Ishikawa (cell line): ENCODE results near the gene USP16.

ENCODE experiments used
- CEBPB ChIP-seq: IDR thresholded peaks from 2 replicates; pipeline ENCODE4 v1.6.1; 2012
- CREB1 ChIP-seq: IDR thresholded peaks from 2 replicates; pipeline ENCODE4 v1.6.1; 2012; ENCODE audit warnings: low read depth
- RAD21 ChIP-seq: IDR thresholded peaks from 2 replicates; pipeline ENCODE4 v1.6.1; 2012; ENCODE audit warnings: low read depth
- TAF1 ChIP-seq: IDR thresholded peaks from 2 replicates; pipeline ENCODE4 v1.6.1; 2012; ENCODE audit warnings: low read depth, mild to moderate bottlenecking
- YY1 ChIP-seq: IDR thresholded peaks from 2 replicates; pipeline ENCODE4 v1.6.1; 2012; ENCODE audit warnings: low read depth
- ZBTB7A ChIP-seq: IDR thresholded peaks from 2 replicates; pipeline ENCODE4 v1.6.1; 2012; ENCODE audit warnings: low read depth
- TF ChIP-seq, protein P1 (sequence below): IDR thresholded peaks from 2 replicates; pipeline ENCODE4 v1.6.1; 2012

- TF ChIP-seq ZBTB7A (no peak), CREB1 (no peak), RAD21 (no peak), TAF1 (no peak), YY1 (no peak), CEBPB (no peak)
- TF ChIP-seq, protein P1, sequence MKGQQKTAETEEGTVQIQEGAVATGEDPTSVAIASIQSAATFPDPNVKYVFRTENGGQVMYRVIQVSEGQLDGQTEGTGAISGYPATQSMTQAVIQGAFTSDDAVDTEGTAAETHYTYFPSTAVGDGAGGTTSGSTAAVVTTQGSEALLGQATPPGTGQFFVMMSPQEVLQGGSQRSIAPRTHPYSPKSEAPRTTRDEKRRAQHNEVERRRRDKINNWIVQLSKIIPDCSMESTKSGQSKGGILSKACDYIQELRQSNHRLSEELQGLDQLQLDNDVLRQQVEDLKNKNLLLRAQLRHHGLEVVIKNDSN = no peak
Measured at GRCh38 chr21:29034678-29035077, 10.2 kb downstream of the USP16 start.
